BLaER1 (cell line): ENCODE measurements around the gene ERN2.

Experiments used
- H3K27ac ChIP-seq: shearing (Covaris generic); formaldehyde crosslinking; 2 replicates; pipeline ENCODE4 v1.8.1; 2022
- H3K27me3 ChIP-seq: shearing (Covaris generic); formaldehyde crosslinking; 2 replicates; pipeline ENCODE4 v1.8.1; 2022
- H3K36me3 ChIP-seq: shearing (Covaris generic); formaldehyde crosslinking; 2 replicates; pipeline ENCODE4 v1.8.1; 2022
- H3K4me1 ChIP-seq: shearing (Covaris generic); formaldehyde crosslinking; 2 replicates; pipeline ENCODE4 v1.8.1; 2022
- H3K4me2 ChIP-seq: shearing (Covaris generic); formaldehyde crosslinking; 2 replicates; pipeline ENCODE4 v1.8.1; 2022
- H3K4me3 ChIP-seq: shearing (Covaris generic); formaldehyde crosslinking; 2 replicates; pipeline ENCODE4 v1.8.1; 2022
- H3K9ac ChIP-seq: shearing (Covaris generic); formaldehyde crosslinking; 2 replicates; pipeline ENCODE4 v1.8.1; 2022
- H3K9me3 ChIP-seq: shearing (Covaris generic); formaldehyde crosslinking; 2 replicates; pipeline ENCODE4 v1.8.1; 2022
- H4K20me1 ChIP-seq: shearing (Covaris generic); formaldehyde crosslinking; 2 replicates; pipeline ENCODE4 v1.8.1; 2022
- Cebpa-rat ChIP-seq: shearing (Covaris generic); IDR thresholded peaks from 2 replicates; pipeline ENCODE4 v1.8.1; 2022

ERN2 gene

DNA sequence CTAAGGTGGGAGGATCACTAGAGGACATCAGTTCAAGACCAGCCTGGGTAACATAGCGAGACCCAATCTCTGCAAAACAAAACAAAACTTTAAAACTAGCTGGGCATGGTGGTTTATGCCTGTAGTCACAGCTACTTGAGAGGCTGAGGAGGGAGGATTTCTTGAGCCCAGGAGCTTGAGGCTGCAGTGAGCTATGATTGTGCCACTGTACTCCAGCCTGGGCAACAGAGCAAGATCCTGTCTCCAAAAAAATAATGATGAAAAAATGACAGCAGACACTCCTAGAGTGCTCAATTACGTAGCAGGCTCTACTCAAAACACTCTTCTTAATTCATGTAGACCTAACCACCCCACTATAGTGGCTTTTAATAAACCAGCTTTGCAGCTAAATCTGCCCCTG, 12.9 kb downstream of the ERN2 start:
- no peak for TF ChIP-seq Cebpa-rat
- no peaks in the 10 kb centered on the region for H4K20me1 ChIP-seq
- H3K4me3 ChIP-seq = no peak overlapping the region
- H3K9me3 ChIP-seq = no peaks in the 10 kb centered on the region
- H3K27ac ChIP-seq = no peak overlapping the region
- no peaks in the 10 kb centered on the region for H3K27me3 ChIP-seq
- H3K4me2 ChIP-seq = no peak overlapping the region
- H3K4me1 ChIP-seq = no peaks in the 10 kb centered on the region
- H3K9ac ChIP-seq = no peak overlapping the region
- H3K36me3 ChIP-seq = no peaks in the 10 kb centered on the region

DNA sequence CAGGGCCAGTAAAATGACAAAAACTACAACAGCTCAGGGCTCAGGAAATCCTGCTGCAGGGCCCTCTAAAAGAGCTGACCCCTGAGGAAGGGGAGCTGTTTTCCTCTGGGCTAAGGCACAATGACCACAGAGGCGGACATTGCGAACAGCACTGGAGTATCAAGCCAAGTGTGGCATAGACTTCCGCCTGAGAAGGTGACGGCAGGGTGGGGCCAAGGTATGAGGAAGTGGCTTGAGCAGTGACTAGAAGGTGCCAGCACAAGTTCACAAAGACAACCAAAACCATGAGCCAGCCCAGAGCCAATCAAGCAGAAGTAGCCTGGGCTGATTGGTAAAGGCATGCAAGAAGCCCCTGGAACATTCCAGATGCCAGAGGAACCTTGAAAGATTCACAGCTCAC, 13.9 kb downstream of the ERN2 start:
- Histone ChIP-seq H3K9me3 (no peaks in the 10 kb centered on the region), H4K20me1 (no peaks in the 10 kb centered on the region), H3K4me1 (no peaks in the 10 kb centered on the region), H3K9ac (no peak overlapping the region), H3K27ac (no peak overlapping the region), H3K4me3 (no peak overlapping the region), H3K36me3 (no peaks in the 10 kb centered on the region), H3K27me3 (no peaks in the 10 kb centered on the region), H3K4me2 (no peak overlapping the region)
- TF ChIP-seq Cebpa-rat = no peak

DNA sequence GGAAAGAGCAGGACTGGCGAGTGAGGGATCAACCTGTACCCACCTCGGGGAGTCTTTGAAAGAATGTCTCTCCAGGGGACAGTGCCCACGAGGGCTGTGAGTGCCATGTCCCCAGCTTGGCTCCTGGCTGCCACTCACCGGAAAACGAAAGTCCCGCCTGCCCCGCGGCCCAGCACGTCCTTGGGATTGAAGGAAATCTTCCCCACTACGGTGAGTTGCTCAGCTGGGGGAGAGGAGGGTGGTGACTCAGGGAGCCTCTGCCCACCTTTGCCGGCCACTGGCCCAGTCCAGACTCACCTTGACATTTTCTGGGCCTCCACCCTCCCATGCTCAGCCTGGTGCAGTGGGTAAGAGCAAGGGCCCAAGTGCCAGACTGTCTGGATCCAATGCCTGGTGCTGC, 17.3 kb downstream of the ERN2 start:
- Histone ChIP-seq H3K27ac (no peak overlapping the region), H3K27me3 (no peaks in the 10 kb centered on the region), H3K36me3 (peaks cover 19% of the 10 kb centered on the region), H3K4me3 (no peak overlapping the region), H3K4me1 (no peaks in the 10 kb centered on the region), H4K20me1 (peaks cover 9% of the 10 kb centered on the region), H3K9ac (no peak overlapping the region), H3K4me2 (no peak overlapping the region), H3K9me3 (no peaks in the 10 kb centered on the region)
- TF ChIP-seq Cebpa-rat = no peak

DNA sequence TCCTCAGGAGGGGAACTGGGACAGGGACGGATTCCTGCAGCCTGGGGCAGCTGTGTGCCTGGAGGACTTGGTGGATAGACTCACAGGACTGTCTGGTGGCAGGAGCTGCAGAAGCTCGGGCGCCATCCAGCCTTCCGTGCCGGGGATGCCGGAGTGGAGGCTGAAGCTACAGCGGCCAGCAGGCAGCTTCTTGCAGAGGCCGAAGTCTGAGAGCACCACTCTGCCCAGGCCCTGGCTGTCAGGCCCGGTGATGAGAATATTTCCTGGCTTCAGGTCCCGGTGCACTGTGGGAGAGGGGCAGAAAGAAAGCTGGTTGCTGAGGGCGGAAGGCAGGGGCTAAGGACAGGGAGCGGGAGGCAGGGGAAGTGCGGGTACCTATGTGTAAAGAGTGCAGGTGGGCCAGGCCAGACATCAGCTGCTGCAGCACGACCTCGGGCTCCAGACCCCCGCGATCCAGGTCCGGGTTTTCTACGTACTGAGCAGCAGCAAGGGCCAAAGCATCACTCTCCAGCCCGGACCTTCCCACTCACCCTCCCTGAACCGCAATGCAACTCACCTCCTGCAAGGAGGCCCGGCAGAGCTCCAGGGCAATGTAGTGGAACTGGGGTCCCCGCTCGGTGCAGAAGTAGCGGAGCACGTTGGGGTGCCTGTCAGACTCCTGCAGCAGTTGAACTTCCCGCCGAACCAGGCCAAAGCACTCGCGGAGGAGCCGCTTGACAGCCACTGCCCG, 18.2 kb downstream of the ERN2 start:
- Histone ChIP-seq H3K4me2 (0 out of 2 replicates have a peak overlapping the region, but pooled peaks have one; percentile 17), H4K20me1 (peaks cover 17% of the 10 kb centered on the region), H3K27me3 (no peaks in the 10 kb centered on the region), H3K27ac (no peak overlapping the region), H3K4me3 (no peak overlapping the region), H3K9me3 (no peaks in the 10 kb centered on the region), H3K4me1 (no peaks in the 10 kb centered on the region), H3K9ac (no peak overlapping the region), H3K36me3 (peaks cover 28% of the 10 kb centered on the region)
- TF ChIP-seq Cebpa-rat = no peak

DNA sequence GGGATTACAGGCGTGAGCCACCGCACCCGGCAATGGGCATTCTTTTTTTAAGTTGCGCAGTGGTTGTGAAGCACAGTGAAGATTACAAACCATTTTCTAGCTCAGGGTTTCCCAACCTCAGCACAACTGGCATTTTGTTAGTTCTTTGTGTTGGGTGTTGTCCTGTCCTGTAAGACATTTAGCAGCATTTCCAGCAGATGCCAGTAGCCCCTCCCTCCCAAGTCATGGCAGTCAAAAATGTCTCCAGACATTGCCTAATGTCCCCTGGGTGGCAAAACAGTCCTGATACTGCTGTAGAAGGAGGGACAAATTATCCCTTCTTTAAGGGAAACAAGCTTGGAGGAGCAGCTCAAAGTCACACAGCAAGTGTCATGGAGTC, 18.8 kb downstream of the ERN2 start:
- no peaks in the 10 kb centered on the region for H3K9me3 ChIP-seq
- H3K4me3 ChIP-seq = no peak overlapping the region
- H3K4me2 ChIP-seq = no peak overlapping the region

DNA sequence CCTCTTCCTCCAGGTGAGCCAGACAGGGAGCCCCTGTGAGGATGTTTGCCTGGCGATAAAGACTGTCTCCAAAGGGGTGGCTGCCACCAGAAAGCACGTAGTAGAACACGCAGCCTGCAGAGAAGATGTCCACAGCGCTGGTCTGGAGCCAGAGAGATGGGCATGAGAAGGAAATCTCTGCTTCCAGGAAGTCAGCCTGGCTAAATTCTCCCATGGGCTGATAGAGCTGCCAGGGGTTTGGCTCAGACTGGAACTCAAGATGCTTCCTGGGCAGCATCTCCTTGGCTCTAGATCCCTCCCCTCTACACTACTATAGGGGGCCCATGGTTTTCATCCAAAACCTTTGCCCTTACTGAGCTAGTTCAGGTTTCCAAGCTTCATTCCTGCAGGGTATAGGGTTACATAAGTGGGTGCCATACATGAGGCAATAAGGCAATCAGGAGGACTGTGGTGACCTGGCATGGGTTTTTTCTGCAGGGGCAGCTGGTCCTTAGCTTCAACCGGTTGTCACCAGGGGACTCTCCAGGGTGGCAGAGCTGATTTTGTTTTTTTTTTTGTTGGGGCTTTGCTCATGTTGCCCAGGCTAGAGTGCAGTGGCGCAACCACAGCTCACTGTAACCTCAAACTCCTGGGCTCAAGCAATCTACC, 20.7 kb downstream of the ERN2 start:
- H3K4me1 ChIP-seq = no peaks in the 10 kb centered on the region
- H3K4me3 ChIP-seq = no peak overlapping the region
- no peaks in the 10 kb centered on the region for H3K9me3 ChIP-seq
- no peak overlapping the region for H3K9ac ChIP-seq
- TF ChIP-seq Cebpa-rat = no peak
- H3K27me3 ChIP-seq = no peaks in the 10 kb centered on the region
- H3K4me2 ChIP-seq = no peak overlapping the region
- H4K20me1 ChIP-seq = peaks cover 41% of the 10 kb centered on the region
- no peak overlapping the region for H3K27ac ChIP-seq
- peaks cover 53% of the 10 kb centered on the region for H3K36me3 ChIP-seq

More for the DNA sequence above, 18.8 kb downstream of the ERN2 start:
- no peak overlapping the region for H3K27ac ChIP-seq
- peaks cover 34% of the 10 kb centered on the region for H3K36me3 ChIP-seq
- peaks cover 23% of the 10 kb centered on the region for H4K20me1 ChIP-seq
- no peaks in the 10 kb centered on the region for H3K4me1 ChIP-seq
- no peak overlapping the region for H3K9ac ChIP-seq
- no peaks in the 10 kb centered on the region for H3K27me3 ChIP-seq
- TF ChIP-seq Cebpa-rat = no peak

DNA sequence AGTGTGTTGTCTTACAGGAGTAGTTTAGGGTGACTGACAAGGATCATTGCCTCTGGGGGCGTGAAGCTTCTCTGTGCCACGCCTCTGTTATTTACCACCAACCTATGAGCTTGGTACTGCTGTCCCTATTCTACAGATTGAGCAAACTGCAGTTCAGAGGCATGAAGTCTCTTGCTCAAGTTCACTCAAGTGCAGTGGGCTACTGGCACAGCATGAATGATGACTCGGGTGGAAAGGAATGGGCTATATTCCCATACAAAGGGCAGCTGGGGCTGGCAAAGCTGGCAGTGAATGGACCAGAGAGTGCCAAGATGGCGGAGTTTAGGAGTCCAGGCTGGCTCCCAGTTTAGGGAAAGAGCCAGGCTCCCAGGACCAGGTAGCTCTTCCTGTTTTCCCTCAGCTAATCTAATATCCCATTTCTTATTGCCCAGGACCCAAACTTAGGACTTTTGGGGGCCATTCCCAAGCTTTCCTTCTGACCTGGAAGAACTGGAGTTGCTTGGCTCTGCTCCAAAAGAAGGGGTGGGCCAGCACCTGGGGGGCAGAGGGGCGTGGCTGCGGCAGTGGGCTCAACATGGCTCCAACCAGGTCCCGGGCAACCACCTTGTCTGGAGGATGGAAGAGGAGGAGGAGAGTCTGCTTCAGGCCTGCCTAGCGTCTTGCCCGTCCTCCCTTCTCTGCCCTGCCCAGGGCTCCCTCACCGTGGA, 21.4 kb downstream of the ERN2 start:
- H3K27ac ChIP-seq = no peak overlapping the region
- no peaks in the 10 kb centered on the region for H3K4me1 ChIP-seq
- no peak overlapping the region for H3K4me3 ChIP-seq
- H3K9me3 ChIP-seq = no peaks in the 10 kb centered on the region
- H4K20me1 ChIP-seq = peaks cover 48% of the 10 kb centered on the region
- H3K4me2 ChIP-seq = no peak overlapping the region
- no peak overlapping the region for H3K9ac ChIP-seq
- H3K36me3 ChIP-seq = peaks cover 60% of the 10 kb centered on the region
- no peak for TF ChIP-seq Cebpa-rat
- no peaks in the 10 kb centered on the region for H3K27me3 ChIP-seq

DNA sequence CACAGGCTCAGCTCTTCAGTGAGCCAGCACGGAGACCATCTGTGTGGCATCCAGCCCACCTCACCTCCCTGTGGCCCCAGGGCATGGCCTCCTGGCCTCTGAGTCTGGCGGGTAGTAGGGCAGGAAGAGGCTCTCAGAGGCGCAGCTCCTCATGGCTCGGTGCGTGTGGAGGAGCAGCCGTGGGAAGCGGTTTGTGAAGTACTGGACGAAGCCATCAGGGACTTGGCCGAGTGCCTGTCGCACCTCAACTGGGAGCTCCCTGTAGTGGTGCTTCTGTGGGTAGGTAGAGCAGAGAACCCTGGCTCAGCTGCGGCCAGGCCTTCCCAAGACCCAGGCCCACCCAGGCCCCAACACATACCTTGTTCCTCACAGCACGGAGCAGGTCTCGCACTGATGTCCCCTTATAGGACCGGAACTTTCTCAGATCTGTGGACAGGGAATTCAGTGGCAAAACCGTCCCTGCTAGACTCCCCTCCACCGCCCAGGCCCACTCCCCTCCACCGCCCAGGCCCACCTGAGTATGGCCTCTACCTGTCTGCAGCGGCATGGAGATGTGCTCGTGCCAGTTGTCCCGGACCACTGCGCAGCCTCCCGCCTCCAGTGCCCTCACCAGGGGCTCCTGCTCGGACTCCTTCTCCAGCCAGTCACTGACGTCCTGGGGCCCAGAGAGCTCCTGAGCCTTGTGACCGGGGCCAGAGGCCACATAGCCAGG, 22.1 kb downstream of the ERN2 start:
- no peak overlapping the region for H3K9ac ChIP-seq
- peaks cover 67% of the 10 kb centered on the region for H3K36me3 ChIP-seq
- TF ChIP-seq Cebpa-rat = no peak

DNA sequence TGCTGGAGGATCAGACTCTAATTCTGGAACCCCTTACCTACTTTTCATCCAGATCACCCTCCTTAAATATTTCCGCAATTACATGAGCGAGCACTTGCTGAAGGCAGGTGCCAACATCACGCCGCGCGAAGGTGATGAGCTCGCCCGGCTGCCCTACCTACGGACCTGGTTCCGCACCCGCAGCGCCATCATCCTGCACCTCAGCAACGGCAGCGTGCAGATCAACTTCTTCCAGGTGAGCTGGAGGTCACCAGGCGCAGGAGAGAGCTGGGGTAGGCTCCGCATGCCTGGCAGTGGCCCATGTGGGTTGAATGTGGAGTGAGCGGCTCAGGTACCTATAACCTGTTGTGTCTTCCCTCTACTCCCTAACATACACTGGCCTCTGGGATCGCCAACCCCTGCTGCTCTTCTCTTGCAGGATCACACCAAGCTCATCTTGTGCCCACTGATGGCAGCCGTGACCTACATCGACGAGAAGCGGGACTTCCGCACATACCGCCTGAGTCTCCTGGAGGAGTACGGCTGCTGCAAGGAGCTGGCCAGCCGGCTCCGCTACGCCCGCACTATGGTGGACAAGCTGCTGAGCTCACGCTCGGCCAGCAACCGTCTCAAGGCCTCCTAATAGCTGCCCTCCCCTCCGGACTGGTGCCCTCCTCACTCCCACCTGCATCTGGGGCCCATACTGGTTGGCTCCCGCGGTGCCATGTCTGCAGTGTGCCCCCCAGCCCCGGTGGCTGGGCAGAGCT, 23.4 kb downstream of the ERN2 start:
- H3K36me3 ChIP-seq = peaks cover 80% of the 10 kb centered on the region
- H3K4me2 ChIP-seq = no peak overlapping the region
- no peak overlapping the region for H3K9ac ChIP-seq
- no peak overlapping the region for H3K27ac ChIP-seq
- TF ChIP-seq Cebpa-rat = no peak
- H3K27me3 ChIP-seq = no peaks in the 10 kb centered on the region
- no peak overlapping the region for H3K4me3 ChIP-seq
- H4K20me1 ChIP-seq = peaks cover 64% of the 10 kb centered on the region
- no peaks in the 10 kb centered on the region for H3K9me3 ChIP-seq
- H3K4me1 ChIP-seq = no peaks in the 10 kb centered on the region

More for the DNA sequence above, 22.1 kb downstream of the ERN2 start:
- Histone ChIP-seq H3K9me3 (no peaks in the 10 kb centered on the region), H3K4me1 (no peaks in the 10 kb centered on the region), H3K4me2 (no peak overlapping the region), H3K4me3 (no peak overlapping the region), H4K20me1 (peaks cover 55% of the 10 kb centered on the region), H3K27ac (no peak overlapping the region), H3K27me3 (no peaks in the 10 kb centered on the region)
